Lower leg skin (tissue), 4 donors: Measurements from ENCODE around the gene BRD1. TPM values are rescaled to one million over a fixed set of nuclear protein-coding genes. Genes with fewer than 3 reads are reported as not detected.

Experiments used
- DNase-seq, 2 donors: peaks; one replicate each; pipeline ENCODE4 v3.0.0-alpha.2; 2019; ENCODE audit warnings: low spot score in 2 of 2
- H3K4me3 ChIP-seq: fragments of 200-600 bp; sonication (generic); 2 replicates; pipeline ENCODE4 v1.5.1; 2017; ENCODE audit warnings: mild to moderate bottlenecking, low read depth; ENCODE audit not compliant: poor library complexity, severe bottlenecking
- CTCF ChIP-seq, 3 donors: fragments of 450-650 bp; IDR thresholded peaks; one replicate each; pipeline ENCODE4 v1.5.1; 2016; ENCODE audit warnings: antibody characterized with exemption in 3 of 3, mild to moderate bottlenecking in 3 of 3, moderate library complexity in 2 of 3
- POLR2A ChIP-seq, 2 donors: fragments of 450-650 bp; IDR thresholded peaks; one replicate each; pipeline ENCODE4 v1.6.1; 2016 to 2017; ENCODE audit warnings: antibody characterized with exemption in 2 of 2, mild to moderate bottlenecking in 1 of 2, moderate library complexity in 1 of 2
- WGBS, 2 donors: methylation state at CpG; one replicate each; pipeline ENCODE4 v1.1.5; 2018; 5-methylcytosine and 5-hydroxymethylcytosine counted together
- intact Hi-C: fragments of 100-400 bp; cut with DNase I; formaldehyde crosslinking; loops from one replicate; pipeline ENCODE4 v1.15.0; 2023; ENCODE audit warnings: low total_unique reads
- total RNA-seq, 4 donors: library from RNA; depleted of rRNA; stranded (reverse); fragments of >200 nt; gene quantifications; one replicate each; pipeline ENCODE4 v1.1.0, GENCODE V29; 2016

BRD1 gene
- total RNA-seq, 4 donors from 2014 or later, result 64.8 to 104 (median 89.8) TPM

GRCh38 chr22:49795521-49795920, 32.2 kb downstream of the BRD1 start:
- DNase-seq, result no peak
- no peak overlapping the region for H3K4me3 ChIP-seq
- intact Hi-C loops, result no loop called here
- 92 to 96% methylated on average over 11 of the region's 11 CpGs for WGBS, 2 donors
- TF ChIP-seq CTCF (IDR thresholded peaks at IDR 0.05) (no peak), POLR2A (IDR thresholded peaks at IDR 0.05) (no peak)

- H3K4me3 ChIP-seq, result no peak overlapping the region
- WGBS, 2 donors, result 87 to 90% methylated on average over 19 to 23 of the region's 23 CpGs
- intact Hi-C loops, result no loop called here
- TF ChIP-seq POLR2A (IDR thresholded peaks at IDR 0.05), result no peak
- no peak for TF ChIP-seq CTCF (IDR thresholded peaks at IDR 0.05)
- no peak for DNase-seq
Measured at GRCh38 chr22:49793871-49794270, 33.8 kb downstream of the BRD1 start.

GRCh38 chr22:49793296-49793695, 34.4 kb downstream of the BRD1 start:
- DNase-seq, result no peak
- TF ChIP-seq POLR2A (IDR thresholded peaks at IDR 0.05) (no peak), CTCF (IDR thresholded peaks at IDR 0.05) (no peak)
- intact Hi-C loops, result no loop called here
- WGBS, 2 donors, result 61% methylated on average over 10 of the region's 10 CpGs
- H3K4me3 ChIP-seq, result no peak overlapping the region

GRCh38 chr22:49792107-49792506, 35.6 kb downstream of the BRD1 start:
- no peak overlapping the region for H3K4me3 ChIP-seq
- intact Hi-C loops, result no loop called here
- DNase-seq, result no peak
- TF ChIP-seq CTCF (IDR thresholded peaks at IDR 0.05), result no peak
- TF ChIP-seq POLR2A (IDR thresholded peaks at IDR 0.05), result no peak
- WGBS, 2 donors, result 91 to 95% methylated on average over 10 of the region's 10 CpGs

- WGBS, 2 donors, result 81 to 82% methylated on average over 10 of the region's 10 CpGs
- intact Hi-C loops, result no loop called here
- DNase-seq, result no peak
- no peak overlapping the region for H3K4me3 ChIP-seq
- TF ChIP-seq CTCF (IDR thresholded peaks at IDR 0.05) (no peak), POLR2A (IDR thresholded peaks at IDR 0.05) (no peak)
Measured at GRCh38 chr22:49791682-49792081, 36.0 kb downstream of the BRD1 start.

GRCh38 chr22:49790912-49791311, 36.8 kb downstream of the BRD1 start:
- WGBS, 2 donors, result 22 to 55% methylated on average over 14 to 16 of the region's 16 CpGs
- H3K4me3 ChIP-seq, result no peak overlapping the region
- intact Hi-C loops, result no loop called here
- TF ChIP-seq CTCF (IDR thresholded peaks at IDR 0.05) (no peak), POLR2A (IDR thresholded peaks at IDR 0.05) (no peak)
- no peak for DNase-seq
